ENCODE data around the gene MANSC1. TPM values are rescaled to one million over a fixed set of nuclear protein-coding genes. Genes with fewer than 3 reads are reported as not detected.

The MANSC1 gene
- total and polyA plus RNA-seq, 2 of the 13 experiments (the other 11 are each of a cell fraction or from before 2014, with no cell fraction given) = 1.9 to 4.2 TPM

GRCh38 chr12:12366701-12367481, 16.8 kb upstream of the MANSC1 start (continued):
- TF ChIP-seq ZNF574 (CRISPR knock-in tag; IDR thresholded peaks at IDR 0.05) = no peak
- TF ChIP-seq DDIT3 (CRISPR knock-in tag; IDR thresholded peaks at IDR 0.05) = no peak
- TF ChIP-seq GABPA (IDR thresholded peaks at IDR 0.05; ENCODE audit: low read depth, low read length) = no peak
- TF ChIP-seq GABPA (CRISPR knock-in tag; IDR thresholded peaks at IDR 0.05; ENCODE audit: low read depth) = no peak
- no peak for TF ChIP-seq ZNF20 (CRISPR knock-in tag; IDR thresholded peaks at IDR 0.05)
- TF ChIP-seq MAFK (conservative IDR thresholded peaks at IDR 0.05 in 1 of 2, IDR thresholded peaks at IDR 0.05 in 1 of 2; ENCODE audit: low read length in 2 of 2) = no peak
- no peak for TF ChIP-seq ARID2 (CRISPR knock-in tag; IDR thresholded peaks at IDR 0.05; ENCODE audit: borderline replicate concordance)
- no peak for TF ChIP-seq POLR2G (IDR thresholded peaks at IDR 0.05; ENCODE audit: low read depth, low read length)
- no peak for TF ChIP-seq ZNF136 (CRISPR knock-in tag; IDR thresholded peaks at IDR 0.05; ENCODE audit: low read depth)

- DNase-seq (ENCODE audit: low spot score) (no peak), FAIRE-seq (no peak), ATAC-seq (no peak)
- Histone ChIP-seq H3K4me3 (replicated peaks in 1 of 3; ENCODE audit: insufficient read depth in 1 of 3, low read depth in 2 of 3, low read length in 3 of 3) (no peak overlapping the region), H3K36me3 (replicated peaks in 1 of 2; ENCODE audit: control insufficient read depth in 1 of 2, insufficient read depth in 2 of 2, low read length in 2 of 2) (0 out of 5 replicates have a peak, but pooled peaks cover 1 to 4% of the 10 kb centered on the region in 2 experiments), H3K27ac (ENCODE audit: extremely low read length, insufficient read depth, low read length) (no peak overlapping the region), H3K9me3 (ENCODE audit: low read length) (no peaks in the 10 kb centered on the region), H3K27me3 (ENCODE audit: control insufficient read depth in 1 of 2, insufficient read depth in 2 of 2, low read length in 2 of 2) (no peaks in the 10 kb centered on the region), H3K4me1 (ENCODE audit: insufficient read depth, low read length) (no peaks in the 10 kb centered on the region), H3K4me2 (ENCODE audit: low read depth, low read length) (no peak overlapping the region), H4K20me1 (ENCODE audit: insufficient read depth, low read length) (no peaks in the 10 kb centered on the region), H3K9ac (ENCODE audit: insufficient read depth, low read depth, low read length) (no peak overlapping the region), H2AFZ (ENCODE audit: low read length) (no peak overlapping the region), H3K79me2 (ENCODE audit: insufficient read depth, low read length) (no peaks in the 10 kb centered on the region)
- in situ Hi-C loops (cut with HindIII; ENCODE audit: extremely low pct_ligation_motif_present, low pct_unique_long_range_greater_than_20kb) = no loop called here
- no TSS peak for BruUV-seq (replicated peaks)
- intact Hi-C loops (cut with micrococcal nuclease; ENCODE audit: unreplicated experiment) = no loop called here
- TF ChIP-seq DR1 (CRISPR knock-in tag; IDR thresholded peaks at IDR 0.05) (no peak), ZNF3 (CRISPR knock-in tag; IDR thresholded peaks at IDR 0.05) (no peak), ZNF775 (CRISPR knock-in tag; IDR thresholded peaks at IDR 0.05; ENCODE audit: borderline replicate concordance) (no peak), SRSF4 (IDR thresholded peaks at IDR 0.05; ENCODE audit: low read depth, low read length, poor library complexity, severe bottlenecking) (no peak), MED8 (CRISPR knock-in tag; IDR thresholded peaks at IDR 0.05; ENCODE audit: insufficient replicate concordance) (no peak), IKZF4 (CRISPR knock-in tag; IDR thresholded peaks at IDR 0.05; ENCODE audit: borderline replicate concordance, low read depth, not compliant biosample characterization) (no peak)
- 95% methylated on average over 4 of the region's 4 CpGs for WGBS (ENCODE audit: low lambda C conversion rate)
- ChIA-PET CTCF (ENCODE audit: low intra/inter-chr PET ratio, low total read pairs) (no interaction called here), POLR2A (interaction anchor here (3.9 kb wide), 1 partner anchor 9 kb away, joined by 21 read pairs; the partner anchor contains the start of gene BORCS5)
Observed at GRCh38 chr12:12365931-12366431, 15.9 kb upstream of the MANSC1 start.

All from HepG2 (cell line).